PFSK-1 (cell line): Measurements from ENCODE around the gene BFSP2.

Source experiments
- FOXP2 ChIP-seq: optimal IDR thresholded peaks from 2 replicates; pipeline ENCODE3; 2011; ENCODE audit warnings: borderline replicate concordance, control low read depth, inconsistent platforms; ENCODE audit not compliant: insufficient read depth; ENCODE audit errors: extremely low read length, extremely low read depth
- POLR2AphosphoS5 ChIP-seq: IDR thresholded peaks from 2 replicates; pipeline ENCODE4 v1.6.1; 2012; ENCODE audit warnings: low read depth, mild to moderate bottlenecking, control low read depth, low read length, moderate library complexity
- SIN3A ChIP-seq: IDR thresholded peaks from 2 replicates; pipeline ENCODE4 v1.6.1; 2012; ENCODE audit warnings: mild to moderate bottlenecking, low read length, moderate library complexity, borderline replicate concordance; ENCODE audit not compliant: insufficient read depth
- TAF1 ChIP-seq: IDR thresholded peaks from 2 replicates; pipeline ENCODE4 v1.6.1; 2012; ENCODE audit warnings: low read length, control low read depth, borderline replicate concordance; ENCODE audit not compliant: insufficient read depth
- TF ChIP-seq, protein P1 (sequence below), 2 experiments: IDR thresholded peaks; 2 replicates each; pipeline versions ENCODE4 v1.6.1 to v1.8.0; 2011 to 2012; ENCODE audit warnings: low read depth in 2 of 2, low read length in 2 of 2, control low read depth in 1 of 2, inconsistent platforms in 1 of 2, mild to moderate bottlenecking in 1 of 2, moderate library complexity in 1 of 2; ENCODE audit not compliant: insufficient read depth in 1 of 2

Gene BFSP2

DNA sequence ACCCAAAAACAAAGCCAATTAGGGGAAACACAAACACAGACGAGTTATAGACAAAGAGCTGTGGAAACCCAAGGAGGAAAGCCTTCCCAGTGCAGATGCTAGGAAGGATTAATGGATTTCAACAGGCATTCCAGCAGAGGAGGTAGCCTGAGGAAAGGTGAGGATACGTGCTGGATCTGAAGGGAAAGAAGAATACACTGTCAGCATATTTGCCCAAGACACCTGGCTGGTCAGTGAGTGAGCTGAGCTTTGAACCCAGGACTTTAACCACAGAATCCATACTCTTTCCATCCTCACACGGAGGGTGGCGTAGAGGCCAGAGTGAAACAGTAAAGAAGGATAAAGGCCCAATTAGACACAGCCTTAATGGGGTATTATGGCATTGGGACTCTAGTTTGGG, 9.1 kb upstream of the BFSP2 start:
- TF ChIP-seq TAF1, result no peak

DNA sequence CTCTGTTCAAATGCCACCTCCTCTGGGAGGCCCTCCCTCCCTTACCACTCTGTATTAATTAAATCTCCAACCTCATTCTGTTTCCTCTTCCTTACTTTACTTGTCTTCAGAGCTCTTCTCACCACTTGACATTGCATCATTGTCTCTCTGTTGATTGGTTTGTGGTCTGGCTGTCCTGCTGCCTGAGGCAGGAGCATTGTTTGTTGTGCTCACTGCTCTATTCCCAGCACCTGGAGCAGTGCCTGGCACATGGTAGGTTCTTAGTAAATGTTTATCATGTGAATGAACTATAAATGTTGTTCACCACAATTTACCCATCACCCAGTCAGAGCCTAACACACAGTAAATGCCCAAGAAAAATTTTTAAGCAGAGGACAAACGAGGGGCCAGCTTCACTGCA, 6.7 kb upstream of the BFSP2 start:
- no peak for TF ChIP-seq POLR2AphosphoS5
- no peak for TF ChIP-seq SIN3A
- TF ChIP-seq, protein P1, sequence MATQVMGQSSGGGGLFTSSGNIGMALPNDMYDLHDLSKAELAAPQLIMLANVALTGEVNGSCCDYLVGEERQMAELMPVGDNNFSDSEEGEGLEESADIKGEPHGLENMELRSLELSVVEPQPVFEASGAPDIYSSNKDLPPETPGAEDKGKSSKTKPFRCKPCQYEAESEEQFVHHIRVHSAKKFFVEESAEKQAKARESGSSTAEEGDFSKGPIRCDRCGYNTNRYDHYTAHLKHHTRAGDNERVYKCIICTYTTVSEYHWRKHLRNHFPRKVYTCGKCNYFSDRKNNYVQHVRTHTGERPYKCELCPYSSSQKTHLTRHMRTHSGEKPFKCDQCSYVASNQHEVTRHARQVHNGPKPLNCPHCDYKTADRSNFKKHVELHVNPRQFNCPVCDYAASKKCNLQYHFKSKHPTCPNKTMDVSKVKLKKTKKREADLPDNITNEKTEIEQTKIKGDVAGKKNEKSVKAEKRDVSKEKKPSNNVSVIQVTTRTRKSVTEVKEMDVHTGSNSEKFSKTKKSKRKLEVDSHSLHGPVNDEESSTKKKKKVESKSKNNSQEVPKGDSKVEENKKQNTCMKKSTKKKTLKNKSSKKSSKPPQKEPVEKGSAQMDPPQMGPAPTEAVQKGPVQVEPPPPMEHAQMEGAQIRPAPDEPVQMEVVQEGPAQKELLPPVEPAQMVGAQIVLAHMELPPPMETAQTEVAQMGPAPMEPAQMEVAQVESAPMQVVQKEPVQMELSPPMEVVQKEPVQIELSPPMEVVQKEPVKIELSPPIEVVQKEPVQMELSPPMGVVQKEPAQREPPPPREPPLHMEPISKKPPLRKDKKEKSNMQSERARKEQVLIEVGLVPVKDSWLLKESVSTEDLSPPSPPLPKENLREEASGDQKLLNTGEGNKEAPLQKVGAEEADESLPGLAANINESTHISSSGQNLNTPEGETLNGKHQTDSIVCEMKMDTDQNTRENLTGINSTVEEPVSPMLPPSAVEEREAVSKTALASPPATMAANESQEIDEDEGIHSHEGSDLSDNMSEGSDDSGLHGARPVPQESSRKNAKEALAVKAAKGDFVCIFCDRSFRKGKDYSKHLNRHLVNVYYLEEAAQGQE (IDR thresholded peaks at IDR 0.05; ENCODE audit: insufficient read depth in 1 of 2, low read depth in 2 of 2, low read length in 2 of 2), result no peak
- TF ChIP-seq FOXP2, result no peak
- no peak for TF ChIP-seq TAF1

DNA sequence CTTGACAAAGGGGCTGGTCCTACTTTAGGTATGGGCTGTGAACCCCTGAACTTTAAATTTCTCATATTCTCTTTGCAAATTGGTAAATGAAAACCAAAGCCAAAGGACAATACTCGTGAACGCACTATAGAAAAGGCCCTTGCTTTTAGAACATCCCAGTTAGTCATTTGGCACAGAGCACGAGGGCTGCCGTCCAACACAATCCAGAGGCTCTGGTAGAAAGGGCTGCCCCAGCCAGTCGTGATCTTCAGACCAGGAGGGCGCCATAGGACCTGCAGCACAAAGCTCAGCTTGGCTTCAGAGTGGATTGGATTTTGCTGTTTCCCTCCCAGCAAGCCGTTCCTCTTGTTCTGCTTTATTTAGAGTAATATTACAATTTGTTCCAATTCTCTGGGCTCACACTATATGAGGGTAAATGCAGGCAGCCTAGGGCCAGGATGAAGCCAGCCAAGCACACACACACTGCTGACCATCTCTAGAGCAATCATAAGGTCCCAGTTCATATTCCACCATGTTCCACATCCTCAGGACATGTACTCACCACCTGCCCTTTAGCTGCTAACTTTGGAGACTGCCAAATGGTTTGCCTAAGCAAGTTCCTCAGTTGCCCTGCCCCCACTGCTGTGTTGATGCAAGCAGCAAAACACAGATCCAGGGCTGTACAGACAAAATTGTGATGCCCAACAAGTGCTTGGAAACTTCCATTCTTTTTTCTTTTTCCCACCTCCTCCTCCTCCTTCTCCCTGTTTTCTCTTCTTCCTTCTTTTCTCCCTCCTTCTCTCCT, 6.0 kb upstream of the BFSP2 start:
- TF ChIP-seq POLR2AphosphoS5, result no peak
- TF ChIP-seq FOXP2, result no peak
- TF ChIP-seq TAF1, result no peak
- TF ChIP-seq, protein P1 (IDR thresholded peaks at IDR 0.05; ENCODE audit: insufficient read depth in 1 of 2, low read depth in 2 of 2, low read length in 2 of 2), result no peak
- TF ChIP-seq SIN3A, result no peak

DNA sequence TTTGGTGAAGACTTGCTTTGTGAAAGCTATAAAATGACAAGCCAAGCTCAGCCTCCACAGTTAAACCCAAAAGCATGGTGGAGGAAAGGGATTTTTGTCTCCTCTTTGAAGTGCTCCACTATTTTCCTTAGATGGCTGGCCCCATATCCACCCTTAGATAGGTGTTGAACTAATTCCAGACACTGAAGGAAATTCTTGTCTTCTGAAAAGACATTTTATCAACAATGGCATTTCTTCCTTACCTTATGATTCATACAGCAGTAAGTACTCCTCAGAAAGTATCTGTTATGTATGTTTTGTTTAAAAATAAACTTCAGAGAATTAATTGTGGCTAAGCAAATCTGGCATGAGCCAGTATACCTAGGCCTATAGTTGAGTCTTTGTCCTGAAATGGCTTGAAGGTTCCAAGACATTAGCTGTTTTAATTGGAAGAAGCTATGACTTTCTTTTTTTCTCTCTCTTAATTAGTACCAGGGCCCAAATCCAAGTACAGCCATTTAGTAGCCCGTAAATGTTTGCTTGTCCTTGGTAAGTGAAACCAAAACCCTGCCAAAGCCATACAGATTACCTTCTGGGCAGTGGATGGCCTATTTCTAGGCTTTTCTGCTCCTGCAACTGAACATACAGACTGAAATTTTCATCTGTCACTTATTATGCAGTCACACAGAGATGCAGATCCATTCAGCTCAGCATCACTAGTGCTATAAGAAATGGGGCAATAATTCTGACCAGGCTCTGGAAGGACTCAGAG, 5.1 kb upstream of the BFSP2 start:
- TF ChIP-seq POLR2AphosphoS5 (no peak), SIN3A (no peak), TAF1 (no peak), FOXP2 (no peak)
- TF ChIP-seq, protein P1 (IDR thresholded peaks at IDR 0.05; ENCODE audit: insufficient read depth in 1 of 2, low read depth in 2 of 2, low read length in 2 of 2), result no peak

DNA sequence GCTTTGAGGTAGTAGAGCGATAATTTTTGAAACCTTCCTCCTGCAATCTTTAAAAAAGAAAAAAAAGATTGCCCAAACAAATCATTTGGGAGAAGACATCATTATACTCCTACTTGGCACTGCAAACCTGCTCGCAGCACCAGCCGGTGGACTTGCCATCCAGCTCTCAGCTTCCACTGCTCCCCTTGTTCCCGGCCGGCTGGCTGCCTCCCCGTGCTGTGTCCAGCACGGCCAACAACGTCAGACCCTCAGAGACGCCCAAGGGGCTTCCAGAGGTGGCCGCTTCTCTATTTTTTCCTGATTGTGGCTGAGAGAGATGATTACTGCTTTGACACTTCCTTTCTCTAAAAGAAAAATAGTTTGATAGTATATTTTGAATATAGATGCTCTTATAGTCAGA, 3.0 kb upstream of the BFSP2 start:
- TF ChIP-seq, protein P1 (IDR thresholded peaks at IDR 0.05; ENCODE audit: insufficient read depth in 1 of 2, low read depth in 2 of 2, low read length in 2 of 2), result no peak
- TF ChIP-seq SIN3A (no peak), FOXP2 (no peak), TAF1 (no peak), POLR2AphosphoS5 (no peak)
